K562 (cell line): Measurements from ENCODE around the gene DOK3. TPM values are rescaled to one million over a fixed set of nuclear protein-coding genes. Genes with fewer than 3 reads are reported as not detected.
A peak's percentile ranks its signal among the peaks of the same experiment; 100 is the strongest.

Experiments used
- ATF1 ChIP-seq, 2 experiments: fragments of 450-650 bp in 1 of 2; IDR thresholded peaks; 2 replicates each; pipeline ENCODE4 v1.6.1; 2016; ENCODE audit warnings: missing compliant biosample characterization in 1 of 2, missing genetic modification characterization in 1 of 2
- GATA2 ChIP-seq: sonication (generic); formaldehyde crosslinking; IDR thresholded peaks from 2 replicates; pipeline ENCODE4 v1.4.0; 2020; ENCODE audit warnings: mild to moderate bottlenecking, missing genetic modification reagents
- JUND ChIP-seq, 2 experiments: IDR thresholded peaks; 2 replicates in 1 of 2; 3 replicates in 1 of 2; pipeline ENCODE4 v1.6.1; 2011; ENCODE audit warnings: borderline replicate concordance in 2 of 2, low read depth in 2 of 2, low read length in 2 of 2, improper control_type of control experiment in 1 of 2, missing biosample characterization in 1 of 2, missing genetic modification characterization in 1 of 2, missing genetic modification reagents in 1 of 2
- PTRF ChIP-seq: fragments of 450-650 bp; IDR thresholded peaks from 2 replicates; pipeline ENCODE4 v1.6.1; 2016; ENCODE audit warnings: mild to moderate bottlenecking, missing genetic modification characterization, missing compliant biosample characterization
- ZBTB12 ChIP-seq: fragments of 250-450 bp; sonication (Bioruptor Pico); IDR thresholded peaks from 2 replicates; pipeline ENCODE4 v1.4.0; 2020
- ZNF644 ChIP-seq: fragments of 200-800 bp; sonication (Bioruptor generic); IDR thresholded peaks from 2 replicates; pipeline ENCODE4 v1.6.1; 2016; ENCODE audit warnings: low read depth, missing genetic modification characterization, missing compliant biosample characterization
- polyA plus RNA-seq, 8 experiments: library from polyadenylated mRNA; depleted of rRNA in 4 of 8; stranded (reverse) in 5 of 8; unstranded in 3 of 8; fragments of >200 nt; fragmentation: Nextera tagmentation in 2 of 8; fragmentation: Illumina TruSeq in 1 of 8; extraction: Ambion mirVana in 2 of 8; extraction: Trizol in 1 of 8; gene quantifications; 2 replicates each; pipeline versions ENCODE4 v1.2.1 to v1.2.3, GENCODE V29; 2011 to 2014; ENCODE audit warnings: inconsistent platforms in 1 of 8, missing spikeins in 1 of 8
- total RNA-seq, 7 experiments: library from RNA; depleted of rRNA in 6 of 7; stranded (reverse); fragments of >200 nt in 6 of 7; fragmentation: Illumina TruSeq in 2 of 7; extraction: Trizol in 2 of 7; gene quantifications; 2 replicates each; pipeline versions ENCODE4 v1.2.1 to v1.2.3, GENCODE V29; 2011 to 2021; ENCODE audit warnings: low replicate concordance in 1 of 7
- TF ChIP-seq, protein P1 (sequence below), 2 experiments: fragments of 250-450 bp in 1 of 2; fragments of 450-650 bp in 1 of 2; sonication (Bioruptor Pico) in 1 of 2; IDR thresholded peaks; 2 replicates each; pipeline versions ENCODE4 v1.6.1 to v1.8.0; 2016 to 2021; ENCODE audit warnings: mild to moderate bottlenecking in 2 of 2, moderate library complexity in 2 of 2, missing compliant biosample characterization in 1 of 2, missing genetic modification characterization in 1 of 2
- TF ChIP-seq, protein P2 (sequence below): fragments of 450-650 bp; IDR thresholded peaks from 2 replicates; pipeline ENCODE4 v1.6.1; 2018; ENCODE audit not compliant: partially characterized antibody

The DOK3 gene
- total and polyA plus RNA-seq, 9 of the 15 experiments (the other 6 are each of a cell fraction or from before 2014, with no cell fraction given), result 1.3 to 23.0 (median 8.0) TPM

GRCh38 chr5:177557041-177557647 lies 47.5 kb upstream of the DOK3 start (continued):
- peak; percentile 82 for TF ChIP-seq ZNF644 (tag)
- TF ChIP-seq ZBTB12, result peak; percentile 59; the same call in 1 of the 2 replicates
- TF ChIP-seq PTRF (tag), result no peak
- TF ChIP-seq, protein P1, sequence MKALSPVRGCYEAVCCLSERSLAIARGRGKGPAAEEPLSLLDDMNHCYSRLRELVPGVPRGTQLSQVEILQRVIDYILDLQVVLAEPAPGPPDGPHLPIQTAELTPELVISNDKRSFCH (CRISPR knock-in tag; IDR thresholded peaks at IDR 0.05), result no peak
- TF ChIP-seq, protein P1 (tag; IDR thresholded peaks at IDR 0.05), result no peak
- peak; percentile 57; the same call in 1 of the 2 replicates for TF ChIP-seq GATA2
- TF ChIP-seq, protein P2, sequence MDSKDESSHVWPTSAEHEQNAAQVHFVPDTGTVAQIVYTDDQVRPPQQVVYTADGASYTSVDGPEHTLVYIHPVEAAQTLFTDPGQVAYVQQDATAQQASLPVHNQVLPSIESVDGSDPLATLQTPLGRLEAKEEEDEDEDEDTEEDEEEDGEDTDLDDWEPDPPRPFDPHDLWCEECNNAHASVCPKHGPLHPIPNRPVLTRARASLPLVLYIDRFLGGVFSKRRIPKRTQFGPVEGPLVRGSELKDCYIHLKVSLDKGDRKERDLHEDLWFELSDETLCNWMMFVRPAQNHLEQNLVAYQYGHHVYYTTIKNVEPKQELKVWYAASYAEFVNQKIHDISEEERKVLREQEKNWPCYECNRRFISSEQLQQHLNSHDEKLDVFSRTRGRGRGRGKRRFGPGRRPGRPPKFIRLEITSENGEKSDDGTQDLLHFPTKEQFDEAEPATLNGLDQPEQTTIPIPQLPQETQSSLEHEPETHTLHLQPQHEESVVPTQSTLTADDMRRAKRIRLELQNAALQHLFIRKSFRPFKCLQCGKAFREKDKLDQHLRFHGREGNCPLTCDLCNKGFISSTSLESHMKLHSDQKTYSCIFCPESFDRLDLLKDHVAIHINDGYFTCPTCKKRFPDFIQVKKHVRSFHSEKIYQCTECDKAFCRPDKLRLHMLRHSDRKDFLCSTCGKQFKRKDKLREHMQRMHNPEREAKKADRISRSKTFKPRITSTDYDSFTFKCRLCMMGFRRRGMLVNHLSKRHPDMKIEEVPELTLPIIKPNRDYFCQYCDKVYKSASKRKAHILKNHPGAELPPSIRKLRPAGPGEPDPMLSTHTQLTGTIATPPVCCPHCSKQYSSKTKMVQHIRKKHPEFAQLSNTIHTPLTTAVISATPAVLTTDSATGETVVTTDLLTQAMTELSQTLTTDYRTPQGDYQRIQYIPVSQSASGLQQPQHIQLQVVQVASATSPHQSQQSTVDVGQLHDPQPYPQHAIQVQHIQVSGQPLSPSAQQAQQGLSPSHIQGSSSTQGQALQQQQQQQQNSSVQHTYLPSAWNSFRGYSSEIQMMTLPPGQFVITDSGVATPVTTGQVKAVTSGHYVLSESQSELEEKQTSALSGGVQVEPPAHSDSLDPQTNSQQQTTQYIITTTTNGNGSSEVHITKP, result no peak
- TF ChIP-seq ATF1 (CRISPR knock-in tag; IDR thresholded peaks at IDR 0.05), result no peak
- peak; percentile 78 for TF ChIP-seq ATF1 (tag; IDR thresholded peaks at IDR 0.05)
- peak; percentile 60; the same call in 1 of the 2 replicates for TF ChIP-seq JUND (IDR thresholded peaks at IDR 0.05; ENCODE audit: borderline replicate concordance, low read depth, low read length)
- TF ChIP-seq JUND (tag; IDR thresholded peaks at IDR 0.05; ENCODE audit: borderline replicate concordance, low read depth, low read length), result peak; percentile 68; the same call in 1 of the 3 replicates
